NT2/D1 (cell line): ENCODE results near the gene CTNNA3.

Experiments used
- SUZ12 ChIP-seq: IDR thresholded peaks from 2 replicates; pipeline ENCODE4 v1.6.1; 2011; ENCODE audit not compliant: insufficient read length, insufficient read depth; ENCODE audit errors: extremely low read depth
- YY1 ChIP-seq: IDR thresholded peaks from 2 replicates; pipeline ENCODE4 v1.6.1; 2011; ENCODE audit not compliant: insufficient read length, insufficient read depth
- ZNF274 ChIP-seq: IDR thresholded peaks from 2 replicates; pipeline ENCODE4 v1.6.1; 2011; ENCODE audit warnings: mild to moderate bottlenecking, low read depth, low read length

DNA sequence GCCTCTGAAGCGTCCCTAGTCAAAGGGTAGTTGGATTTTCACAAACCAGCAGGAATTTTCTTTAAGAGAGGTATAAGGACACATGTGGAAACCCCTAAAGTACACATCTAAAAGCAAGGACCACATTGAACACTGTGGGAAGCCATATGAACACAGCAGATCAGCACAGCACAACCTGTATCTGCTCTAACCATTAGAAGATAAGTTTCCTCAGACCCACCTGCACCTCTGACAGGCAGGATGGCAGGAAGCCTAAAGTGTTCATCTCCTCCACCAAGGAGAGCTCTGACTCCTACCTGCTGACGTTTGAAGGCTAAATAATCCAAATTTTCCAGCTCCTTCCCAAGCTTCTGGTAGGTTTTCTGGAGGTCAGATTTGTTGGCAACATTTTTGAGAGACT lies 174.4 kb downstream of the CTNNA3 start:
- TF ChIP-seq ZNF274 (no peak), YY1 (no peak), SUZ12 (no peak)
